Liver (tissue), 9 donors: ENCODE data around the gene LRRC47. TPM values are rescaled to one million over a fixed set of nuclear protein-coding genes. Genes with fewer than 3 reads are reported as not detected.

Source experiments
- DNase-seq: peaks from one replicate; pipeline ENCODE4 v3.0.0-alpha.2; 2017; ENCODE audit warnings: low spot score
- H3K27ac ChIP-seq, 2 donors: one replicate each; pipeline ENCODE4 v1.7.0; 2013; ENCODE audit warnings: inconsistent platforms in 2 of 2, low read length in 2 of 2, control low read depth in 1 of 2, low read depth in 1 of 2, mild to moderate bottlenecking in 1 of 2
- H3K27me3 ChIP-seq, 4 donors: one replicate each; pipeline versions ENCODE4 v1.6.1 to v1.7.0; 2013; ENCODE audit warnings: low read length in 3 of 4, inconsistent platforms in 1 of 4, mild to moderate bottlenecking in 1 of 4, moderate library complexity in 1 of 4; ENCODE audit not compliant: control insufficient read depth in 4 of 4, insufficient read depth in 4 of 4
- H3K36me3 ChIP-seq, 4 donors: one replicate each; pipeline versions ENCODE4 v1.6.1 to v1.7.0; 2013; ENCODE audit warnings: low read length in 3 of 4, mild to moderate bottlenecking in 3 of 4, low read depth in 1 of 4, moderate library complexity in 1 of 4; ENCODE audit not compliant: control insufficient read depth in 4 of 4, insufficient read depth in 3 of 4
- H3K4me1 ChIP-seq, 4 donors: one replicate each; pipeline versions ENCODE4 v1.6.1 to v1.7.0; 2013; ENCODE audit warnings: low read length in 3 of 4, mild to moderate bottlenecking in 3 of 4, moderate library complexity in 1 of 4; ENCODE audit not compliant: control insufficient read depth in 4 of 4, insufficient read depth in 4 of 4
- H3K4me3 ChIP-seq, 3 donors: one replicate each; pipeline versions ENCODE4 v1.6.1 to v1.7.0; 2013; ENCODE audit warnings: low read length in 3 of 3, control low read depth in 1 of 3, low read depth in 1 of 3, mild to moderate bottlenecking in 1 of 3
- H3K9ac ChIP-seq, 2 donors: one replicate each; pipeline ENCODE4 v1.7.0; 2013; ENCODE audit warnings: low read length in 2 of 2, mild to moderate bottlenecking in 2 of 2, moderate library complexity in 2 of 2, control low read depth in 1 of 2, low read depth in 1 of 2
- H3K9me3 ChIP-seq, 4 donors: one replicate each; pipeline versions ENCODE4 v1.6.1 to v1.7.0; 2013; ENCODE audit warnings: low read length in 3 of 4; ENCODE audit not compliant: control insufficient read depth in 4 of 4
- ATF3 ChIP-seq: IDR thresholded peaks from 2 replicates; pipeline ENCODE4 v1.6.1; 2016; ENCODE audit warnings: antibody characterized with exemption
- CTCF ChIP-seq: fragments of 150-350 bp; IDR thresholded peaks from 2 replicates; pipeline ENCODE4 v1.5.1; 2017; ENCODE audit warnings: improper control_type of control experiment, low read depth, low read length; ENCODE audit not compliant: missing input control
- EGR1 ChIP-seq, 2 donors: IDR thresholded peaks; 2 replicates each; pipeline ENCODE4 v1.6.1; 2016 to 2018; ENCODE audit warnings: antibody characterized with exemption in 2 of 2, low read depth in 2 of 2
- FOXA1 ChIP-seq: IDR thresholded peaks from 2 replicates; pipeline ENCODE4 v1.6.1; 2016; ENCODE audit warnings: antibody characterized with exemption
- FOXA2 ChIP-seq: IDR thresholded peaks from 2 replicates; pipeline ENCODE4 v1.6.1; 2016; ENCODE audit warnings: antibody characterized with exemption
- GABPA ChIP-seq, 2 donors: IDR thresholded peaks in 1 of 2; conservative IDR thresholded peaks in 1 of 2; 2 replicates each; pipeline ENCODE4 v1.6.1; 2016; ENCODE audit warnings: antibody characterized with exemption in 2 of 2, mild to moderate bottlenecking in 1 of 2, moderate library complexity in 1 of 2
- HNF4A ChIP-seq, 2 donors: conservative IDR thresholded peaks; 2 replicates each; pipeline ENCODE4 v1.6.1; 2016; ENCODE audit warnings: antibody characterized with exemption in 2 of 2, mild to moderate bottlenecking in 2 of 2
- HNF4G ChIP-seq: IDR thresholded peaks from 2 replicates; pipeline ENCODE4 v1.6.1; 2016; ENCODE audit warnings: antibody characterized with exemption
- JUND ChIP-seq, 2 donors: IDR thresholded peaks; 2 replicates each; pipeline ENCODE4 v1.6.1; 2016; ENCODE audit warnings: antibody characterized with exemption in 2 of 2
- MAX ChIP-seq: IDR thresholded peaks from 2 replicates; pipeline ENCODE4 v1.6.1; 2016; ENCODE audit warnings: antibody characterized with exemption
- NR2F2 ChIP-seq: IDR thresholded peaks from 2 replicates; pipeline ENCODE4 v1.6.1; 2016; ENCODE audit warnings: antibody characterized with exemption
- RAD21 ChIP-seq, 2 donors: IDR thresholded peaks; 2 replicates each; pipeline ENCODE4 v1.6.1; 2016; ENCODE audit warnings: antibody characterized with exemption in 2 of 2, mild to moderate bottlenecking in 2 of 2
- REST ChIP-seq: IDR thresholded peaks from 2 replicates; pipeline ENCODE4 v1.6.1; 2016; ENCODE audit warnings: antibody characterized with exemption, mild to moderate bottlenecking
- RXRA ChIP-seq, 2 donors: IDR thresholded peaks; 2 replicates each; pipeline ENCODE4 v1.6.1; 2017 to 2018; ENCODE audit warnings: antibody characterized with exemption in 2 of 2, mild to moderate bottlenecking in 1 of 2
- SP1 ChIP-seq: IDR thresholded peaks from 2 replicates; pipeline ENCODE4 v1.6.1; 2018; ENCODE audit warnings: antibody characterized with exemption, mild to moderate bottlenecking
- TAF1 ChIP-seq: conservative IDR thresholded peaks from 2 replicates; pipeline ENCODE4 v1.6.1; 2016; ENCODE audit warnings: antibody characterized with exemption, mild to moderate bottlenecking
- YY1 ChIP-seq: IDR thresholded peaks from 2 replicates; pipeline ENCODE4 v1.6.1; 2016; ENCODE audit warnings: antibody characterized with exemption, mild to moderate bottlenecking
- ZBTB33 ChIP-seq: IDR thresholded peaks from 2 replicates; pipeline ENCODE4 v1.6.1; 2016; ENCODE audit warnings: antibody characterized with exemption
- WGBS: extraction: QIAGEN DNeasy Blood & Tissue Kit; methylation state at CpG from one replicate; pipeline ENCODE4 v1.1.7; 2013; 5-methylcytosine and 5-hydroxymethylcytosine counted together
- polyA plus RNA-seq, 2 donors: library from polyadenylated mRNA; stranded (reverse) in 1 of 2; unstranded in 1 of 2; fragments of 200-250 nt in 1 of 2; fragments of >200 nt in 1 of 2; fragmentation: Nextera tagmentation in 1 of 2; extraction: Ambion mirVana in 1 of 2; gene quantifications; one replicate each; pipeline versions ENCODE4 v1.2.1 to v1.2.3, GENCODE V29; 2013 to 2015
- total RNA-seq, 2 donors: library from RNA; depleted of rRNA; stranded (reverse); fragments of >200 nt; gene quantifications; one replicate each; pipeline ENCODE4 v1.2.3, GENCODE V29; 2014
- donor health status: healthy.
- donor health status: healthy.
- donor health status: healthy.
- donor health status: healthy.
- donor health status: healthy.

The LRRC47 gene
- total and polyA plus RNA-seq, 4 donors: 8.7 to 23.8 (median 15.4) TPM

- Histone ChIP-seq H3K9me3 (no peaks in the 10 kb centered on the region), H3K4me3 (no peak overlapping the region), H3K4me1 (peaks cover 17 to 37% (median 33%) of the 10 kb centered on the region in 4 donors), H3K9ac (no peak overlapping the region), H3K27me3 (no peaks in the 10 kb centered on the region), H3K27ac (no peak overlapping the region), H3K36me3 (peaks cover 12 to 35% (median 28%) of the 10 kb centered on the region in 4 donors)
- no peak for DNase-seq
- 90% methylated on average over 20 of the region's 20 CpGs for WGBS
- no peak for TF ChIP-seq NR2F2
Observed at GRCh38 chr1:3777647-3778589, 18.4 kb downstream of the LRRC47 start.

GRCh38 chr1:3777078-3777547, 19.2 kb downstream of the LRRC47 start:
- TF ChIP-seq NR2F2: no peak
- TF ChIP-seq CTCF: no peak
- no peak for TF ChIP-seq HNF4A (conservative IDR thresholded peaks at IDR 0.05)
- no peak for TF ChIP-seq EGR1 (IDR thresholded peaks at IDR 0.05; ENCODE audit: low read depth in 2 of 2)
- no peak for TF ChIP-seq RAD21 (IDR thresholded peaks at IDR 0.05)
- no peak for TF ChIP-seq REST
- no peak for TF ChIP-seq JUND (IDR thresholded peaks at IDR 0.05)
- no peak for TF ChIP-seq SP1
- no peak for TF ChIP-seq RXRA (IDR thresholded peaks at IDR 0.05)
- no peak for TF ChIP-seq ZBTB33
- no peak for TF ChIP-seq FOXA2
- TF ChIP-seq GABPA (IDR thresholded peaks at IDR 0.05 in 1 of 2, conservative IDR thresholded peaks at IDR 0.05 in 1 of 2): no peak
- TF ChIP-seq YY1: no peak
- TF ChIP-seq TAF1: no peak
- TF ChIP-seq HNF4G: no peak
- TF ChIP-seq MAX: no peak
- TF ChIP-seq ATF3: no peak
- TF ChIP-seq FOXA1: no peak
- WGBS: 91% methylated on average over 10 of the region's 10 CpGs
- DNase-seq: no peak

More at GRCh38 chr1:3777078-3777547, 19.2 kb downstream of the LRRC47 start:
- Histone ChIP-seq H3K4me3 (no peak overlapping the region), H3K9ac (no peak overlapping the region), H3K27me3 (no peaks in the 10 kb centered on the region), H3K9me3 (no peaks in the 10 kb centered on the region), H3K4me1 (peaks cover 18 to 41% (median 35%) of the 10 kb centered on the region in 4 donors), H3K36me3 (peaks cover 12 to 28% (median 23%) of the 10 kb centered on the region in 4 donors), H3K27ac (no peak overlapping the region)
